ENCODE results near the gene JUND. TPM values are rescaled to one million over a fixed set of nuclear protein-coding genes. Genes with fewer than 3 reads are reported as not detected.

Gene JUND
- total and polyA plus RNA-seq, 2 of the 8 experiments (the other 6 are each of a cell fraction or from before 2014, with no cell fraction given), result 54.0 to 77.5 TPM

DNA sequence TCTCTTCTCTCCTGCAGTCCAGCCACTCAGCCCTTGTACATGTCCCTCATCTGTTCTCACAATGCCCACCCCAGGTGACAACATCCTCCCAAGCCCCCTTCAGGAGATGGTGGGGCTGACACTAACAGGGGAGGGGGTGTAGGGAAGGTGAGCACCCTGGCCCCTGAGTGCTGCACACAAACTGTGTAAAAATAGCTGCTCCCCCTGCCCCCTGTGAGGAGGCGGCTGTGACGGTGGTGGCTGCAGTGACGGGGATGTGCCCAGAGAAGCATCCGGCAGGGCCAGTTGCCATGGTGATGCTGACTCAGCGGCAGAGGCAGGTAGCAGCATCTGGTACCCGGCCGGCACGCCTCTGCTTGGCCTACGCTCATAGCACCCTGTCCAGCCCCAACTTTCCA lies 13.0 kb upstream of the JUND start:
- Histone ChIP-seq H3K4me3 (ENCODE audit: extremely low read depth in 1 of 4, insufficient read depth in 2 of 4, low read depth in 3 of 4, low read length in 4 of 4) (no peak overlapping the region), H2AFZ (ENCODE audit: low read length) (no peak overlapping the region), H3K4me1 (replicated peaks in 1 of 4; ENCODE audit: control insufficient read depth in 3 of 4, insufficient read depth in 4 of 4, low read length in 3 of 4) (peaks cover 0 to 27% (median 23%) of the 10 kb centered on the region in 4 experiments; a peak in 6 of 7 replicates), H4K20me1 (replicated peaks in 1 of 2; ENCODE audit: control insufficient read depth in 1 of 2, insufficient read depth in 2 of 2, low read length in 2 of 2) (peaks cover 0 to 8% of the 10 kb centered on the region in 2 experiments), H3K18ac (ENCODE audit: extremely low read depth, low read length) (no peak overlapping the region), H2BK5ac (ENCODE audit: low read depth, low read length) (no peak overlapping the region), H4K5ac (ENCODE audit: insufficient read length, low read depth, low read length) (no peak overlapping the region), H3K4me2 (ENCODE audit: insufficient read depth in 1 of 2, low read depth in 2 of 2, low read length in 2 of 2) (peak overlapping the region; percentile 75 to 78; a peak in 3 of 4 replicates), H3K36me3 (ENCODE audit: control insufficient read depth in 2 of 4, insufficient read depth in 4 of 4, low read length in 3 of 4) (no peaks in the 10 kb centered on the region; a peak in 1 of 8 replicates), H4K8ac (ENCODE audit: extremely low read depth, insufficient read depth, low read length) (no peak overlapping the region), H3K23ac (ENCODE audit: insufficient read length) (no peak overlapping the region), H2BK120ac (replicated peaks; ENCODE audit: low read depth, low read length) (no peak overlapping the region), H3K27me3 (replicated peaks in 1 of 4; ENCODE audit: control insufficient read depth in 3 of 4, extremely low read depth in 1 of 4, insufficient read depth in 3 of 4, low read length in 3 of 4) (no peaks in the 10 kb centered on the region), H3K27ac (ENCODE audit: low read depth, low read length) (no peak overlapping the region), H2AK5ac (ENCODE audit: low read depth, low read length) (peak overlapping the region; percentile 96; the same call in 1 of the 2 replicates), H3K23me2 (ENCODE audit: low read depth, low read length) (peaks cover 24% of the 10 kb centered on the region), H2BK20ac (ENCODE audit: low read length) (0 out of 2 replicates have a peak overlapping the region, but pooled peaks have one; percentile 6), H2BK15ac (ENCODE audit: low read length) (peak overlapping the region; percentile 47; the same call in 1 of the 2 replicates), H3K9me3 (ENCODE audit: insufficient read depth in 2 of 2, low read depth in 1 of 2, low read length in 1 of 2) (no peaks in the 10 kb centered on the region), H3K79me2 (ENCODE audit: control insufficient read depth in 1 of 2, insufficient read depth in 2 of 2, low read length in 2 of 2) (no peaks in the 10 kb centered on the region), H3K79me1 (ENCODE audit: low read depth, low read length) (no peaks in the 10 kb centered on the region), H3K4ac (replicated peaks; ENCODE audit: insufficient read length, low read depth, low read length) (no peak overlapping the region), H4K91ac (replicated peaks; ENCODE audit: insufficient read length, low read length) (no peak overlapping the region), H3K9ac (replicated peaks in 1 of 4; ENCODE audit: extremely low read depth in 1 of 4, low read depth in 3 of 4, low read length in 3 of 4) (no peak overlapping the region), H3K56ac (replicated peaks; ENCODE audit: insufficient read length, low read depth, low read length) (peak overlapping the region; percentile 70), H3K14ac (ENCODE audit: insufficient read length) (no peak overlapping the region), H2BK12ac (ENCODE audit: low read depth, low read length) (peak overlapping the region; percentile 72)
- ChIA-PET POLR2A (ENCODE audit: partially characterized antibody) (interaction anchor here (0.6 to 6.2 kb wide), 5 partner anchors 9 to 45 kb away, joined by 3 to 237 read pairs (median 7); partner anchors contain the start of gene JUND), CTCF (ENCODE audit: partially characterized antibody) (interaction anchor here (0.8 to 3.5 kb wide), 2 partner anchors 14 to 27 kb away, joined by 3 to 52 read pairs; partner anchors contain the start of gene JUND)
- no peak for DNase-seq (ENCODE audit: low read depth in 1 of 2, low spot score in 2 of 2)
- 69% methylated on average over 9 of the region's 9 CpGs; no CpG with 5 or more reads in 1 of the 2 experiments for WGBS, 2 experiments (ENCODE audit: extremely low coverage in 1 of 2, insufficient coverage in 1 of 2, insufficient read length in 1 of 2, insufficient replicate concordance in 2 of 2, low coverage in 1 of 2, low lambda C conversion rate in 2 of 2, missing lambda C conversion rate in 1 of 2)
- TF ChIP-seq MAFK (IDR thresholded peaks at IDR 0.05; ENCODE audit: low read depth, low read length) (peak; percentile 88; the same call in 1 of the 2 replicates), TCF12 (IDR thresholded peaks at IDR 0.05; ENCODE audit: low read depth, low read length) (no peak)
- FAIRE-seq, result no peak

Data from H1 (cell line).